GM23338 (cell line): Measurements from ENCODE around the gene ITGA3. TPM values are rescaled to one million over a fixed set of nuclear protein-coding genes. Genes with fewer than 3 reads are reported as not detected.

Experiments
- ATAC-seq: fragments of 200-7000 bp; cut with Tn5 transposase; 3 replicates; pipeline ENCODE4 v1.9.1; 2020
- DNase-seq: peaks from one replicate; pipeline ENCODE4 v3.0.0-alpha.2; 2015; ENCODE audit warnings: low spot score
- H2AFZ ChIP-seq: fragments of 200-600 bp; sonication (generic); 2 replicates; pipeline ENCODE4 v1.8.0; 2016; ENCODE audit warnings: antibody characterized with exemption, mild to moderate bottlenecking, moderate library complexity
- H3F3A ChIP-seq: fragments of 200-600 bp; sonication (generic); replicated peaks from 2 replicates; pipeline ENCODE4 v1.8.0; 2017; ENCODE audit warnings: antibody characterized with exemption, mixed run types, low read depth
- H3K27ac ChIP-seq: fragments of 200-600 bp; sonication (generic); 2 replicates; pipeline ENCODE4 v1.6.1; 2016; ENCODE audit warnings: low read depth
- H3K27me3 ChIP-seq: fragments of 200-600 bp; sonication (generic); 2 replicates; pipeline ENCODE4 v1.8.0; 2016; ENCODE audit warnings: mild to moderate bottlenecking, mixed run types, moderate library complexity; ENCODE audit not compliant: insufficient read depth
- H3K36me3 ChIP-seq: fragments of 200-600 bp; sonication (generic); 2 replicates; pipeline ENCODE4 v1.8.0; 2016; ENCODE audit warnings: mild to moderate bottlenecking; ENCODE audit not compliant: insufficient read depth
- H3K4me1 ChIP-seq: fragments of 200-600 bp; sonication (generic); 2 replicates; pipeline ENCODE4 v1.8.0; 2016; ENCODE audit warnings: mild to moderate bottlenecking, moderate library complexity; ENCODE audit not compliant: insufficient read depth
- H3K4me2 ChIP-seq: fragments of 200-600 bp; sonication (generic); 2 replicates; pipeline ENCODE4 v1.7.1; 2017; ENCODE audit warnings: mixed run types
- H3K4me3 ChIP-seq: fragments of 200-600 bp; sonication (generic); 2 replicates; pipeline ENCODE4 v1.6.1; 2016; ENCODE audit warnings: mixed run types
- H3K79me2 ChIP-seq: fragments of 200-600 bp; sonication (generic); replicated peaks from 2 replicates; pipeline ENCODE4 v1.8.0; 2017; ENCODE audit warnings: mild to moderate bottlenecking; ENCODE audit not compliant: insufficient read depth
- H3K9me2 ChIP-seq: fragments of 200-600 bp; sonication (generic); 2 replicates; pipeline ENCODE4 v1.8.0; 2017; ENCODE audit not compliant: insufficient read depth
- H4K20me1 ChIP-seq: fragments of 200-600 bp; sonication (generic); replicated peaks from 2 replicates; pipeline ENCODE4 v1.8.0; 2017; ENCODE audit warnings: mild to moderate bottlenecking; ENCODE audit not compliant: insufficient read depth
- H3K27ac Mint-ChIP-seq: 2 replicates; pipeline ENCODE4 v1.8.0; 2020; ENCODE audit warnings: inconsistent platforms, mild to moderate bottlenecking, moderate library complexity, mixed read lengths
- H3K27me3 Mint-ChIP-seq: 3 replicates; pipeline ENCODE4 v1.8.0; 2022; ENCODE audit warnings: low read depth, mild to moderate bottlenecking, moderate library complexity, mixed read lengths, inconsistent platforms; ENCODE audit not compliant: insufficient read depth, poor library complexity
- H3K36me3 Mint-ChIP-seq: 3 replicates; pipeline ENCODE4 v1.8.0; 2021; ENCODE audit warnings: low read depth, mild to moderate bottlenecking, inconsistent platforms, moderate library complexity, mixed read lengths
- H3K4me1 Mint-ChIP-seq: 3 replicates; pipeline ENCODE4 v1.8.0; 2020; ENCODE audit warnings: mild to moderate bottlenecking, inconsistent platforms, mixed read lengths
- H3K4me3 Mint-ChIP-seq: 3 replicates; pipeline ENCODE4 v1.8.0; 2021; ENCODE audit warnings: moderate library complexity, mild to moderate bottlenecking, inconsistent platforms, mixed read lengths
- H3K9me3 Mint-ChIP-seq: 3 replicates; pipeline ENCODE4 v1.8.0; 2020; ENCODE audit warnings: moderate library complexity, mild to moderate bottlenecking, inconsistent platforms, mixed read lengths
- CREB1 ChIP-seq: fragments of 250-450 bp; sonication (Bioruptor Pico); IDR thresholded peaks from 2 replicates; pipeline ENCODE4 v1.5.0; 2020; ENCODE audit warnings: low read depth, mild to moderate bottlenecking, moderate library complexity
- NANOG ChIP-seq: IDR thresholded peaks from 2 replicates; pipeline ENCODE4 v1.6.1; 2016; ENCODE audit warnings: antibody characterized with exemption, borderline replicate concordance
- POLR2AphosphoS5 ChIP-seq: IDR thresholded peaks from 2 replicates; pipeline ENCODE4 v1.6.1; 2016; ENCODE audit warnings: antibody characterized with exemption, low read depth
- ZNF114 ChIP-seq: fragments of 250-450 bp; sonication (Bioruptor Pico); IDR thresholded peaks from 2 replicates; pipeline ENCODE4 v1.5.0; 2020; ENCODE audit warnings: mild to moderate bottlenecking, moderate library complexity
- ZNF331 ChIP-seq: fragments of 250-450 bp; sonication (Bioruptor Pico); IDR thresholded peaks from 2 replicates; pipeline ENCODE4 v1.5.0; 2020; ENCODE audit warnings: low read depth, mild to moderate bottlenecking, moderate library complexity
- polyA plus RNA-seq: library from polyadenylated mRNA; unstranded; fragments of >200 nt; fragmentation: Nextera tagmentation; extraction: Ambion mirVana; gene quantifications from 2 replicates; pipeline ENCODE4 v1.2.1, GENCODE V29; 2016
- total RNA-seq: library from RNA; depleted of rRNA; stranded (reverse); fragments of >200 nt; shearing (Covaris generic); gene quantifications from 2 replicates; pipeline ENCODE4 v1.2.3, GENCODE V29; 2014
- TF ChIP-seq, protein P1 (sequence below): IDR thresholded peaks from 2 replicates; pipeline ENCODE4 v1.6.1; 2016; ENCODE audit warnings: antibody characterized with exemption
- TF ChIP-seq, protein P2 (sequence below): IDR thresholded peaks from one replicate; pipeline ENCODE4 v1.6.1; 2018; ENCODE audit warnings: antibody characterized with exemption; ENCODE audit not compliant: unreplicated experiment

Gene ITGA3
- total and polyA plus RNA-seq, 2 experiments from 2014 or later = 9.6 to 28.3 TPM

DNA sequence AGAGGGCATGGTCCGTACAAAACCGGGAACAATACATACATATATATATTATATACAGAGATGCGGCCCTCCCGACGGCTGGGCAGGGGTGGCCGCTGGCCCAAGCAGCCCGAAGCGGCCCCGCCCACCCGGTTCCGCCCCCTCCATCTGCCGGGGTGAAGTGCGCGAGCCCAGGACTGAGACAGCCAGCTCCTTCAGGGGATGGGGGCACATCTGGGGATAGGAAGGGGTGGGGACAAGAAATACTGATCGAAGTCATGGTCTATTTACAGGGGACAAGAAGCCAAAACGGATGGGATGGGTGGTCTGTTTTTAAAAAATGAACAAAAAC, 77.8 kb downstream of the ITGA3 start:
- Histone ChIP-seq H3K4me3 (0 out of 2 replicates have a peak overlapping the region, but pooled peaks have one; percentile 23), H3F3A (no peaks in the 10 kb centered on the region), H3K36me3 (no peaks in the 10 kb centered on the region; the same call in 1 of the 2 replicates), H2AFZ (no peak overlapping the region), H3K27me3 (peaks cover 30% of the 10 kb centered on the region), H4K20me1 (no peaks in the 10 kb centered on the region), H3K79me2 (no peaks in the 10 kb centered on the region), H3K4me1 (peaks cover 27% of the 10 kb centered on the region), H3K9me2 (no peaks in the 10 kb centered on the region), H3K27ac (no peak overlapping the region), H3K4me2 (peak overlapping the region; percentile 71)
- Mint-ChIP-seq H3K27me3 (peaks cover 35% of the 10 kb centered on the region), H3K9me3 (no peaks in the 10 kb centered on the region), H3K27ac (no peak overlapping the region), H3K4me1 (peaks cover 43% of the 10 kb centered on the region), H3K36me3 (peaks cover 14% of the 10 kb centered on the region), H3K4me3 (peak overlapping the region; percentile 6; the same call in 1 of the 3 replicates)
- ATAC-seq (peak; percentile 16), DNase-seq (peak; percentile 46)
- TF ChIP-seq POLR2AphosphoS5 (no peak), NANOG (no peak)
- TF ChIP-seq, protein P1, sequence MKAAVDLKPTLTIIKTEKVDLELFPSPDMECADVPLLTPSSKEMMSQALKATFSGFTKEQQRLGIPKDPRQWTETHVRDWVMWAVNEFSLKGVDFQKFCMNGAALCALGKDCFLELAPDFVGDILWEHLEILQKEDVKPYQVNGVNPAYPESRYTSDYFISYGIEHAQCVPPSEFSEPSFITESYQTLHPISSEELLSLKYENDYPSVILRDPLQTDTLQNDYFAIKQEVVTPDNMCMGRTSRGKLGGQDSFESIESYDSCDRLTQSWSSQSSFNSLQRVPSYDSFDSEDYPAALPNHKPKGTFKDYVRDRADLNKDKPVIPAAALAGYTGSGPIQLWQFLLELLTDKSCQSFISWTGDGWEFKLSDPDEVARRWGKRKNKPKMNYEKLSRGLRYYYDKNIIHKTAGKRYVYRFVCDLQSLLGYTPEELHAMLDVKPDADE = no peak

DNA sequence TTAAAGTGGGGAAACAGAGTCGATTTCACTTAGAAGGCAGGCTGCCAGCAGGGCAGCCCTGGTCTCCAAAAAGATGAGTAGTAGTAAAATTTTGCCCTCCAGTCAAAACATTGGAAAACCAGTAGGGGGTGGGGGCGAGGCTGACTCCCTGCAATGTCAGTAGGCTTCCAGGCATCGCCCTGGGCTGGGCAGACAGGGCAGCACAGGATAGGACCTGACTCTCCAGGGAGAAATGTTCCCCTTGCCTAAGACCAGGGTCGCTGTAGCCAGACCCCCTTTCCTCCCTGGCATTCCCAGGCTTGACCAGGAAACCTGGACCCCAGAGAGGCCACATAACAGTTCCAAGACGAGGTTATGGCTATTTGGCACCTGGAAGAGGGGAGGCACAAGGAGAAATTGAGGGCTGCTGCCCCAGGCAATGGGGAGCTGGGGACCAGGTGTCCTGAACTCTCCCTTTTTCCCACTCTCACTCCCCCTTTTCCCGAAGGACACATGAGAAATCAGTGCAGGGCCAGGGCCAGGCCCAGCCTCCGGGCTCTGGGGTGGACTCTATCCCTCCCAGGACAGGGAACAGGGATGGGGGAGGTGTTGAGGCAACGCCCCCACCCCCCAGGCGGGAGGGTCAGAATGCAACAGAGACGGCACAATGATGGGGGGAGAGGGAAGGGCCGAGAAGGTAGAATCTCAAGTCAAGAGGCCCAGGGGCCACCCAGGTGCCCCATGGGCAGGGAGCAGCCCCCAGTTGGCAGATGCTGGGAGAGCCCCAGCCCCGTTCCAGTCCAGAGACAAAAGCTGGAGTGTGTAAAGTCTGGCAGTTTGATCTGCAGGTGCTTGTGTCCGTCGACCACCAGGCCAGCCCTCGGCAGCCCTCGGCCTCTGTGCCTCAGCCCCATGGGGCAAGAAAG, 78.5 kb downstream of the ITGA3 start:
- peaks cover 43% of the 10 kb centered on the region for H3K4me1 Mint-ChIP-seq
- H3K36me3 Mint-ChIP-seq = peaks cover 16% of the 10 kb centered on the region
- ATAC-seq (peak; percentile 6), DNase-seq (no peak)
- no peaks in the 10 kb centered on the region for H3K9me3 Mint-ChIP-seq
- Histone ChIP-seq H3K27ac (no peak overlapping the region), H2AFZ (no peak overlapping the region), H3K4me2 (peak overlapping the region; percentile 71), H3K4me1 (peaks cover 27% of the 10 kb centered on the region), H3K4me3 (no peak overlapping the region), H3K9me2 (no peaks in the 10 kb centered on the region), H3F3A (no peaks in the 10 kb centered on the region), H3K27me3 (peaks cover 30% of the 10 kb centered on the region), H3K79me2 (no peaks in the 10 kb centered on the region), H3K36me3 (no peaks in the 10 kb centered on the region; the same call in 1 of the 2 replicates), H4K20me1 (no peaks in the 10 kb centered on the region)
- no peak overlapping the region for H3K27ac Mint-ChIP-seq
- H3K4me3 Mint-ChIP-seq = no peak overlapping the region; the same call in 2 of the 3 replicates
- no peak for TF ChIP-seq CREB1 (CRISPR knock-in tag)
- TF ChIP-seq, protein P2, sequence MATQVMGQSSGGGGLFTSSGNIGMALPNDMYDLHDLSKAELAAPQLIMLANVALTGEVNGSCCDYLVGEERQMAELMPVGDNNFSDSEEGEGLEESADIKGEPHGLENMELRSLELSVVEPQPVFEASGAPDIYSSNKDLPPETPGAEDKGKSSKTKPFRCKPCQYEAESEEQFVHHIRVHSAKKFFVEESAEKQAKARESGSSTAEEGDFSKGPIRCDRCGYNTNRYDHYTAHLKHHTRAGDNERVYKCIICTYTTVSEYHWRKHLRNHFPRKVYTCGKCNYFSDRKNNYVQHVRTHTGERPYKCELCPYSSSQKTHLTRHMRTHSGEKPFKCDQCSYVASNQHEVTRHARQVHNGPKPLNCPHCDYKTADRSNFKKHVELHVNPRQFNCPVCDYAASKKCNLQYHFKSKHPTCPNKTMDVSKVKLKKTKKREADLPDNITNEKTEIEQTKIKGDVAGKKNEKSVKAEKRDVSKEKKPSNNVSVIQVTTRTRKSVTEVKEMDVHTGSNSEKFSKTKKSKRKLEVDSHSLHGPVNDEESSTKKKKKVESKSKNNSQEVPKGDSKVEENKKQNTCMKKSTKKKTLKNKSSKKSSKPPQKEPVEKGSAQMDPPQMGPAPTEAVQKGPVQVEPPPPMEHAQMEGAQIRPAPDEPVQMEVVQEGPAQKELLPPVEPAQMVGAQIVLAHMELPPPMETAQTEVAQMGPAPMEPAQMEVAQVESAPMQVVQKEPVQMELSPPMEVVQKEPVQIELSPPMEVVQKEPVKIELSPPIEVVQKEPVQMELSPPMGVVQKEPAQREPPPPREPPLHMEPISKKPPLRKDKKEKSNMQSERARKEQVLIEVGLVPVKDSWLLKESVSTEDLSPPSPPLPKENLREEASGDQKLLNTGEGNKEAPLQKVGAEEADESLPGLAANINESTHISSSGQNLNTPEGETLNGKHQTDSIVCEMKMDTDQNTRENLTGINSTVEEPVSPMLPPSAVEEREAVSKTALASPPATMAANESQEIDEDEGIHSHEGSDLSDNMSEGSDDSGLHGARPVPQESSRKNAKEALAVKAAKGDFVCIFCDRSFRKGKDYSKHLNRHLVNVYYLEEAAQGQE = no peak
- TF ChIP-seq, protein P1 = no peak
- no peak for TF ChIP-seq ZNF331 (CRISPR knock-in tag)
- no peak for TF ChIP-seq ZNF114 (CRISPR knock-in tag)
- H3K27me3 Mint-ChIP-seq = peaks cover 32% of the 10 kb centered on the region
